GM12878 (cell line): ENCODE measurements around the gene ERAL1. TPM values are rescaled to one million over a fixed set of nuclear protein-coding genes. Genes with fewer than 3 reads are reported as not detected.

ENCODE experiments used
- BACH1 ChIP-seq: fragments of 450-650 bp; IDR thresholded peaks from 2 replicates; pipeline ENCODE4 v1.6.1; 2017; ENCODE audit warnings: mild to moderate bottlenecking, borderline replicate concordance
- CEBPB ChIP-seq, 2 experiments: fragments of 150-350 bp in 1 of 2; IDR thresholded peaks; 2 replicates each; pipeline ENCODE4 v1.6.1; 2012 to 2014; ENCODE audit warnings: low read depth in 2 of 2, low read length in 2 of 2, borderline replicate concordance in 1 of 2, inconsistent platforms in 1 of 2
- CHD2 ChIP-seq: IDR thresholded peaks from 2 replicates; pipeline ENCODE4 v1.6.1; 2011; ENCODE audit warnings: low read depth, low read length, improper control_type of control experiment, borderline replicate concordance
- CREB1 ChIP-seq: IDR thresholded peaks from 2 replicates; pipeline ENCODE4 v1.6.1; 2012; ENCODE audit warnings: low read depth, mild to moderate bottlenecking, inconsistent platforms
- FOXM1 ChIP-seq: IDR thresholded peaks from 2 replicates; pipeline ENCODE4 v1.6.1; 2012; ENCODE audit warnings: low read depth, mild to moderate bottlenecking, inconsistent platforms, low read length, moderate library complexity
- GATAD2B ChIP-seq: fragments of 450-650 bp; conservative IDR thresholded peaks from 2 replicates; pipeline ENCODE4 v1.6.1; 2017; ENCODE audit warnings: low read depth, mild to moderate bottlenecking, moderate library complexity
- JUNB ChIP-seq: IDR thresholded peaks from 2 replicates; pipeline ENCODE4 v1.6.1; 2016; ENCODE audit warnings: antibody characterized with exemption, mild to moderate bottlenecking
- LARP7 ChIP-seq: fragments of 450-650 bp; IDR thresholded peaks from 2 replicates; pipeline ENCODE4 v1.6.1; 2017; ENCODE audit warnings: mild to moderate bottlenecking
- NBN ChIP-seq: fragments of 450-650 bp; IDR thresholded peaks from 2 replicates; pipeline ENCODE4 v1.6.1; 2016
- NFXL1 ChIP-seq: fragments of 450-650 bp; IDR thresholded peaks from 2 replicates; pipeline ENCODE4 v1.6.1; 2017; ENCODE audit warnings: antibody characterized with exemption, mild to moderate bottlenecking, borderline replicate concordance
- NKRF ChIP-seq: fragments of 450-650 bp; conservative IDR thresholded peaks from 2 replicates; pipeline ENCODE4 v1.6.1; 2017; ENCODE audit warnings: mild to moderate bottlenecking, moderate library complexity
- POLR2A ChIP-seq: IDR thresholded peaks from 2 replicates; pipeline ENCODE4 v1.6.1; 2011; ENCODE audit warnings: low read depth, mild to moderate bottlenecking, low read length
- RB1 ChIP-seq: fragments of 450-650 bp; formaldehyde crosslinking; IDR thresholded peaks from 2 replicates; pipeline ENCODE4 v1.6.1; 2017; ENCODE audit warnings: mild to moderate bottlenecking, borderline replicate concordance
- RELA ChIP-seq: fragments of 450-650 bp; IDR thresholded peaks from 2 replicates; pipeline ENCODE4 v1.8.0; 2014; ENCODE audit warnings: borderline replicate concordance; ENCODE audit not compliant: partially characterized antibody
- RFX5 ChIP-seq: IDR thresholded peaks from 2 replicates; pipeline ENCODE4 v1.6.1; 2011; ENCODE audit warnings: low read depth, low read length, improper control_type of control experiment
- SIX5 ChIP-seq: IDR thresholded peaks from 2 replicates; pipeline ENCODE4 v1.6.1; 2011; ENCODE audit warnings: mild to moderate bottlenecking, low read depth, low read length, moderate library complexity; ENCODE audit not compliant: severe bottlenecking
- SUZ12 ChIP-seq: fragments of 200-600 bp; sonication (generic); IDR thresholded peaks from one replicate; pipeline ENCODE4 v1.6.1; 2018; ENCODE audit warnings: antibody characterized with exemption, mild to moderate bottlenecking; ENCODE audit not compliant: unreplicated experiment
- ZNF217 ChIP-seq: fragments of 450-650 bp; IDR thresholded peaks from 2 replicates; pipeline ENCODE4 v1.6.1; 2017; ENCODE audit warnings: antibody characterized with exemption, mild to moderate bottlenecking
- ZNF24 ChIP-seq: fragments of 450-650 bp; IDR thresholded peaks from 2 replicates; pipeline ENCODE4 v1.6.1; 2017; ENCODE audit warnings: antibody characterized with exemption, mild to moderate bottlenecking
- ZNF274 ChIP-seq: IDR thresholded peaks from one replicate; pipeline ENCODE4 v1.8.0; 2011; ENCODE audit not compliant: insufficient read length, insufficient read depth
- ZNF592 ChIP-seq: fragments of 450-650 bp; IDR thresholded peaks from 2 replicates; pipeline ENCODE4 v1.6.1; 2017; ENCODE audit warnings: mild to moderate bottlenecking, moderate library complexity
- ZNF622 ChIP-seq: fragments of 450-650 bp; IDR thresholded peaks from 2 replicates; pipeline ENCODE4 v1.6.1; 2017; ENCODE audit warnings: mild to moderate bottlenecking, inconsistent platforms
- ZZZ3 ChIP-seq: IDR thresholded peaks from 2 replicates; pipeline ENCODE4 v1.6.1; 2011; ENCODE audit warnings: low read depth; ENCODE audit not compliant: control insufficient read depth, insufficient read length
- polyA plus RNA-seq, 11 experiments: library from polyadenylated mRNA; depleted of rRNA in 4 of 11; unstranded in 6 of 11; stranded (reverse) in 5 of 11; fragments of >200 nt; fragmentation: Nextera tagmentation in 4 of 11; fragmentation: Illumina TruSeq in 1 of 11; extraction: Ambion mirVana in 4 of 11; extraction: Trizol in 1 of 11; gene quantifications; 1 replicate in 1 of 11; 2 replicates in 10 of 11; pipeline versions ENCODE4 v1.2.1 to v1.2.3, GENCODE V29; 2011 to 2016; ENCODE audit warnings: inconsistent platforms in 2 of 11, missing spikeins in 2 of 11, low read depth in 1 of 11
- total RNA-seq, 4 experiments: library from RNA; depleted of rRNA in 3 of 4; stranded (reverse); fragments of >200 nt in 3 of 4; fragmentation: Illumina TruSeq in 1 of 4; extraction: Trizol in 1 of 4; gene quantifications; 2 replicates each; pipeline versions ENCODE4 v1.2.1 to v1.2.3, GENCODE V29; 2013 to 2021
- TF ChIP-seq, protein P1 (sequence below): fragments of 450-650 bp; IDR thresholded peaks from 2 replicates; pipeline ENCODE4 v1.6.1; 2018; ENCODE audit warnings: mild to moderate bottlenecking, low read depth, moderate library complexity; ENCODE audit not compliant: partially characterized antibody

ERAL1 gene
- total and polyA plus RNA-seq, 10 of the 15 experiments (the other 5 are each of a cell fraction or from before 2014, with no cell fraction given), result 27.7 to 175 (median 104) TPM

- TF ChIP-seq SUZ12, result no peak
- TF ChIP-seq NKRF, result peak; percentile 81
- TF ChIP-seq POLR2A, result peak; percentile 87
- TF ChIP-seq ZNF217, result no peak
- TF ChIP-seq GATAD2B, result peak; percentile 52; the same call in 1 of the 2 replicates
- TF ChIP-seq JUNB, result no peak
- no peak for TF ChIP-seq NFXL1
- peak; percentile 11; the same call in 1 of the 2 replicates for TF ChIP-seq RFX5
- TF ChIP-seq LARP7, result 0 out of 2 replicates have a peak, but pooled peaks have one; percentile 26
- no peak for TF ChIP-seq ZNF622
- no peak for TF ChIP-seq ZNF592
- 0 out of 2 replicates have a peak, but pooled peaks have one; percentile 39 for TF ChIP-seq RB1
- TF ChIP-seq CHD2, result peak; percentile 41; the same call in 1 of the 2 replicates
- TF ChIP-seq ZNF274, result no peak
- TF ChIP-seq FOXM1, result no peak
- no peak for TF ChIP-seq ZZZ3
- TF ChIP-seq CREB1, result no peak
- no peak for TF ChIP-seq CEBPB (IDR thresholded peaks at IDR 0.05; ENCODE audit: borderline replicate concordance in 1 of 2, low read depth in 2 of 2, low read length in 2 of 2)
- peak; percentile 91 for TF ChIP-seq NBN
- 0 out of 2 replicates have a peak, but pooled peaks have one; percentile 33 for TF ChIP-seq BACH1
- no peak for TF ChIP-seq RELA
- TF ChIP-seq, protein P1, sequence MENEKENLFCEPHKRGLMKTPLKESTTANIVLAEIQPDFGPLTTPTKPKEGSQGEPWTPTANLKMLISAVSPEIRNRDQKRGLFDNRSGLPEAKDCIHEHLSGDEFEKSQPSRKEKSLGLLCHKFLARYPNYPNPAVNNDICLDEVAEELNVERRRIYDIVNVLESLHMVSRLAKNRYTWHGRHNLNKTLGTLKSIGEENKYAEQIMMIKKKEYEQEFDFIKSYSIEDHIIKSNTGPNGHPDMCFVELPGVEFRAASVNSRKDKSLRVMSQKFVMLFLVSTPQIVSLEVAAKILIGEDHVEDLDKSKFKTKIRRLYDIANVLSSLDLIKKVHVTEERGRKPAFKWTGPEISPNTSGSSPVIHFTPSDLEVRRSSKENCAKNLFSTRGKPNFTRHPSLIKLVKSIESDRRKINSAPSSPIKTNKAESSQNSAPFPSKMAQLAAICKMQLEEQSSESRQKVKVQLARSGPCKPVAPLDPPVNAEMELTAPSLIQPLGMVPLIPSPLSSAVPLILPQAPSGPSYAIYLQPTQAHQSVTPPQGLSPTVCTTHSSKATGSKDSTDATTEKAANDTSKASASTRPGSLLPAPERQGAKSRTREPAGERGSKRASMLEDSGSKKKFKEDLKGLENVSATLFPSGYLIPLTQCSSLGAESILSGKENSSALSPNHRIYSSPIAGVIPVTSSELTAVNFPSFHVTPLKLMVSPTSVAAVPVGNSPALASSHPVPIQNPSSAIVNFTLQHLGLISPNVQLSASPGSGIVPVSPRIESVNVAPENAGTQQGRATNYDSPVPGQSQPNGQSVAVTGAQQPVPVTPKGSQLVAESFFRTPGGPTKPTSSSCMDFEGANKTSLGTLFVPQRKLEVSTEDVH, result no peak
- no peak for TF ChIP-seq SIX5
- no peak for TF ChIP-seq ZNF24
Observed at GRCh38 chr17:28842282-28843012, 12.4 kb upstream of the ERAL1 start, which contains the start of gene FAM222B (continued).
